ENCODE measurements around the gene CEP83. TPM values are rescaled to one million over a fixed set of nuclear protein-coding genes. Genes with fewer than 3 reads are reported as not detected.
"Not testable (repeated sequence)": the region's sequence is repeated elsewhere in the genome, so short reads cannot be mapped to it uniquely, and the experiment has no call there.

The CEP83 gene
- total and polyA plus RNA-seq, 2 experiments from 2014 or later, result 29.8 to 33.7 TPM

GRCh38 chr12:94401326-94401725 is 58.3 kb downstream of the CEP83 start:
- Mint-ChIP-seq H3K4me3 (no peak overlapping the region), H3K4me1 (peaks cover 4% of the 10 kb centered on the region; the same call in 1 of the 3 replicates), H3K27ac (no peak overlapping the region), H3K27me3 (ENCODE audit: insufficient read depth, low read depth, poor library complexity) (peaks cover 2% of the 10 kb centered on the region), H3K36me3 (ENCODE audit: low read depth) (peaks cover 40% of the 10 kb centered on the region), H3K9me3 (peaks cover 18% of the 10 kb centered on the region)
- no peaks in the 10 kb centered on the region for H3K4me1 ChIP-seq (ENCODE audit: insufficient read depth)
- TF ChIP-seq STAT1 (IDR thresholded peaks at IDR 0.05; ENCODE audit: unreplicated experiment), result no peak
- TF ChIP-seq ZNF114 (CRISPR knock-in tag; IDR thresholded peaks at IDR 0.05), result no peak
- no peak for TF ChIP-seq POLR2AphosphoS5 (IDR thresholded peaks at IDR 0.05; ENCODE audit: low read depth)
- DNase-seq (ENCODE audit: low spot score) (no peak), ATAC-seq (no peak)
- no peaks in the 10 kb centered on the region for H3K27me3 ChIP-seq (ENCODE audit: insufficient read depth)
- no peaks in the 10 kb centered on the region; the same call in 1 of the 2 replicates for H4K20me1 ChIP-seq (replicated peaks; ENCODE audit: insufficient read depth)
- H3K4me3 ChIP-seq, result no peak overlapping the region
- no peak overlapping the region for H2AFZ ChIP-seq
- no peak overlapping the region for H3K27ac ChIP-seq (ENCODE audit: low read depth)
- no peak overlapping the region for H3K4me2 ChIP-seq
- no peaks in the 10 kb centered on the region; the same call in 1 of the 2 replicates for H3K79me2 ChIP-seq (replicated peaks; ENCODE audit: insufficient read depth)
- no peaks in the 10 kb centered on the region for H3K9me2 ChIP-seq (ENCODE audit: insufficient read depth)
- H3F3A ChIP-seq (replicated peaks; ENCODE audit: low read depth), result no peaks in the 10 kb centered on the region
- H3K36me3 ChIP-seq (ENCODE audit: insufficient read depth), result peaks cover 18% of the 10 kb centered on the region

GRCh38 chr12:94398685-94399084 is 61.0 kb downstream of the CEP83 start:
- H2AFZ ChIP-seq; H3K4me1 ChIP-seq (ENCODE audit: insufficient read depth); H4K20me1 ChIP-seq (replicated peaks; ENCODE audit: insufficient read depth); H3K4me3 ChIP-seq; H3K79me2 ChIP-seq (replicated peaks; ENCODE audit: insufficient read depth); H3K4me3 Mint-ChIP-seq; H3K4me1 Mint-ChIP-seq; H3K27ac ChIP-seq (ENCODE audit: low read depth); H3K27me3 ChIP-seq (ENCODE audit: insufficient read depth); ATAC-seq; H3F3A ChIP-seq (replicated peaks; ENCODE audit: low read depth); H3K27ac Mint-ChIP-seq; H3K9me2 ChIP-seq (ENCODE audit: insufficient read depth); H3K4me2 ChIP-seq; H3K27me3 Mint-ChIP-seq (ENCODE audit: insufficient read depth, low read depth, poor library complexity); DNase-seq (ENCODE audit: low spot score): not testable (repeated sequence)
- H3K36me3 Mint-ChIP-seq (ENCODE audit: low read depth), result peaks cover 55% of the 10 kb centered on the region
- H3K9me3 Mint-ChIP-seq, result peaks cover 18% of the 10 kb centered on the region
- H3K36me3 ChIP-seq (ENCODE audit: insufficient read depth), result peaks cover 18% of the 10 kb centered on the region

- H3K36me3 Mint-ChIP-seq (ENCODE audit: low read depth), result peaks cover 58% of the 10 kb centered on the region
- H3K4me1 Mint-ChIP-seq, result no peaks in the 10 kb centered on the region
- peaks cover 5% of the 10 kb centered on the region for H3K79me2 ChIP-seq (replicated peaks; ENCODE audit: insufficient read depth)
- H3K9me2 ChIP-seq (ENCODE audit: insufficient read depth), result no peaks in the 10 kb centered on the region; the same call in 1 of the 2 replicates
- no peak overlapping the region for H2AFZ ChIP-seq
- H3K4me2 ChIP-seq, result no peak overlapping the region
- no peak overlapping the region for H3K4me3 Mint-ChIP-seq
- H3K27ac Mint-ChIP-seq, result no peak overlapping the region
- no peak for DNase-seq (ENCODE audit: low spot score)
- no peaks in the 10 kb centered on the region for H4K20me1 ChIP-seq (replicated peaks; ENCODE audit: insufficient read depth)
- H3K27me3 ChIP-seq (ENCODE audit: insufficient read depth), result no peaks in the 10 kb centered on the region
- peaks cover 18% of the 10 kb centered on the region for H3K36me3 ChIP-seq (ENCODE audit: insufficient read depth)
- H3K4me1 ChIP-seq (ENCODE audit: insufficient read depth), result no peaks in the 10 kb centered on the region
- no peak overlapping the region for H3K4me3 ChIP-seq
- H3K27ac ChIP-seq (ENCODE audit: low read depth), result no peak overlapping the region
- no peaks in the 10 kb centered on the region for H3F3A ChIP-seq (replicated peaks; ENCODE audit: low read depth)
- no peak for ATAC-seq
- H3K27me3 Mint-ChIP-seq (ENCODE audit: insufficient read depth, low read depth, poor library complexity), result peaks cover 1% of the 10 kb centered on the region
- H3K9me3 Mint-ChIP-seq, result peaks cover 18% of the 10 kb centered on the region
- TF ChIP-seq ZNF462 (CRISPR knock-in tag; IDR thresholded peaks at IDR 0.05) (no peak), ETS1 (IDR thresholded peaks at IDR 0.05) (no peak), REST (IDR thresholded peaks at IDR 0.05; ENCODE audit: unreplicated experiment) (no peak), NANOG (IDR thresholded peaks at IDR 0.05; ENCODE audit: borderline replicate concordance) (no peak)
Observed at GRCh38 chr12:94397401-94397800, 62.3 kb downstream of the CEP83 start.

All from GM23338 (cell line).